Measurements from ENCODE around the gene AGAP1.

Gene AGAP1

GRCh38 chr2:236137066-236137465 is 643.2 kb downstream of the AGAP1 start:
- TF ChIP-seq SIN3A (IDR thresholded peaks at IDR 0.05; ENCODE audit: borderline replicate concordance, insufficient read depth, low read length) = no peak
- TF ChIP-seq TAF1 (IDR thresholded peaks at IDR 0.05; ENCODE audit: borderline replicate concordance, insufficient read depth, low read length) = no peak
- TF ChIP-seq POLR2AphosphoS5 (IDR thresholded peaks at IDR 0.05; ENCODE audit: low read depth, low read length) = no peak
- no peak for TF ChIP-seq REST (IDR thresholded peaks at IDR 0.05; ENCODE audit: insufficient read depth in 1 of 2, low read depth in 2 of 2, low read length in 2 of 2)
- TF ChIP-seq FOXP2 (optimal IDR thresholded peaks at IDR 0.05; ENCODE audit: borderline replicate concordance, extremely low read depth, extremely low read length, insufficient read depth) = no peak

GRCh38 chr2:236143811-236144210 is 650.0 kb downstream of the AGAP1 start:
- TF ChIP-seq SIN3A (IDR thresholded peaks at IDR 0.05; ENCODE audit: borderline replicate concordance, insufficient read depth, low read length) (no peak), REST (IDR thresholded peaks at IDR 0.05; ENCODE audit: insufficient read depth in 1 of 2, low read depth in 2 of 2, low read length in 2 of 2) (no peak), POLR2AphosphoS5 (IDR thresholded peaks at IDR 0.05; ENCODE audit: low read depth, low read length) (no peak), FOXP2 (optimal IDR thresholded peaks at IDR 0.05; ENCODE audit: borderline replicate concordance, extremely low read depth, extremely low read length, insufficient read depth) (no peak), TAF1 (IDR thresholded peaks at IDR 0.05; ENCODE audit: borderline replicate concordance, insufficient read depth, low read length) (no peak)

GRCh38 chr2:236146436-236146835 is 652.6 kb downstream of the AGAP1 start:
- TF ChIP-seq SIN3A (IDR thresholded peaks at IDR 0.05; ENCODE audit: borderline replicate concordance, insufficient read depth, low read length) (no peak), FOXP2 (optimal IDR thresholded peaks at IDR 0.05; ENCODE audit: borderline replicate concordance, extremely low read depth, extremely low read length, insufficient read depth) (no peak)

GRCh38 chr2:236155406-236155805 is 661.6 kb downstream of the AGAP1 start:
- TF ChIP-seq POLR2AphosphoS5 (IDR thresholded peaks at IDR 0.05; ENCODE audit: low read depth, low read length) (no peak), REST (IDR thresholded peaks at IDR 0.05; ENCODE audit: insufficient read depth in 1 of 2, low read depth in 2 of 2, low read length in 2 of 2) (no peak), TAF1 (IDR thresholded peaks at IDR 0.05; ENCODE audit: borderline replicate concordance, insufficient read depth, low read length) (no peak), SIN3A (IDR thresholded peaks at IDR 0.05; ENCODE audit: borderline replicate concordance, insufficient read depth, low read length) (no peak), FOXP2 (optimal IDR thresholded peaks at IDR 0.05; ENCODE audit: borderline replicate concordance, extremely low read depth, extremely low read length, insufficient read depth) (no peak)

GRCh38 chr2:236156095-236156859 is 662.4 kb downstream of the AGAP1 start:
- TF ChIP-seq POLR2AphosphoS5 (IDR thresholded peaks at IDR 0.05; ENCODE audit: low read depth, low read length) = no peak
- TF ChIP-seq FOXP2 (optimal IDR thresholded peaks at IDR 0.05; ENCODE audit: borderline replicate concordance, extremely low read depth, extremely low read length, insufficient read depth) = no peak
- TF ChIP-seq TAF1 (IDR thresholded peaks at IDR 0.05; ENCODE audit: borderline replicate concordance, insufficient read depth, low read length) = no peak
- TF ChIP-seq SIN3A (IDR thresholded peaks at IDR 0.05; ENCODE audit: borderline replicate concordance, insufficient read depth, low read length) = no peak
- no peak for TF ChIP-seq REST (IDR thresholded peaks at IDR 0.05; ENCODE audit: insufficient read depth in 1 of 2, low read depth in 2 of 2, low read length in 2 of 2)
